K562 (cell line): Measurements from ENCODE around the gene NECTIN3. TPM values are rescaled to one million over a fixed set of nuclear protein-coding genes. Genes with fewer than 3 reads are reported as not detected.

Experiments
- ATAC-seq: fragments of 200-7000 bp; cut with Tn5 transposase; 3 replicates; pipeline ENCODE4 v1.9.1; 2020; ENCODE audit warnings: moderate library complexity
- BruUV-seq: library from RNA; stranded (reverse); fragments of 400-500 nt; replicated peaks from 2 replicates; lab custom pipeline; 2021; lab: Mats Ljungman, UMichigan
- CTCF ChIA-PET: fragments of 300-600 bp; formaldehyde crosslinking; extraction: SDS; loops from one replicate; lab custom pipeline; 2021; ENCODE audit warnings: low intra/inter-chr PET ratio; lab: Yijun Ruan, JAX
- POLR2A ChIA-PET: fragments of 300-600, 350-650 bp; sonication (Branson Sonifier 250); formaldehyde crosslinking; extraction: SDS; loops from one replicate; lab custom pipeline; 2021; ENCODE audit warnings: antibody characterized with exemption, inconsistent platforms; lab: Yijun Ruan, JAX
- DNase-seq, 4 experiments: peaks; one replicate each; pipeline versions ENCODE4 v3.0.0 to v3.0.0-alpha.2; 2011 to 2018; ENCODE audit warnings: low spot score in 3 of 4, mixed read lengths in 3 of 4; ENCODE audit errors: extremely low read depth in 1 of 4
- FAIRE-seq: peaks from 2 replicates; lab custom pipeline; 2011; peaks lifted over from hg19 to GRCh38; lab: Jason Lieb, UNC
- H2AFZ ChIP-seq: 2 replicates; pipeline ENCODE4 v1.6.0; 2011; ENCODE audit warnings: low read depth, low read length, control low read depth, inconsistent platforms
- H3K27ac ChIP-seq: fragments of 200-600 bp; 3 replicates; pipeline ENCODE4 v1.8.0; 2011; ENCODE audit warnings: low read depth, mild to moderate bottlenecking, control low read depth, inconsistent platforms, low read length, moderate library complexity, mixed read lengths; ENCODE audit errors: extremely low read depth
- H3K27me3 ChIP-seq, 2 experiments: fragments of 300-600 bp in 1 of 2; 2 replicates in 1 of 2; 3 replicates in 1 of 2; pipeline versions ENCODE4 v1.6.0 to v1.8.0; 2011; ENCODE audit warnings: inconsistent platforms in 2 of 2, low read length in 2 of 2, mild to moderate bottlenecking in 1 of 2, mixed read lengths in 1 of 2, moderate library complexity in 1 of 2; ENCODE audit not compliant: control insufficient read depth in 2 of 2, insufficient read depth in 2 of 2
- H3K36me3 ChIP-seq: fragments of 300-600 bp; 3 replicates; pipeline ENCODE4 v1.8.0; 2011; ENCODE audit warnings: mild to moderate bottlenecking, low read length, inconsistent platforms; ENCODE audit not compliant: control insufficient read depth, insufficient read depth
- H3K4me1 ChIP-seq, 2 experiments: fragments of 200-600 bp in 1 of 2; replicated peaks in 1 of 2; 2 replicates in 1 of 2; 3 replicates in 1 of 2; pipeline versions ENCODE4 v1.5.1 to v1.8.0; 2011; ENCODE audit warnings: inconsistent platforms in 2 of 2, low read length in 2 of 2, mild to moderate bottlenecking in 1 of 2, mixed read lengths in 1 of 2, moderate library complexity in 1 of 2; ENCODE audit not compliant: control insufficient read depth in 2 of 2, insufficient read depth in 2 of 2
- H3K4me2 ChIP-seq: 2 replicates; pipeline ENCODE4 v1.6.1; 2011; ENCODE audit warnings: low read length, control low read depth, inconsistent platforms, mixed read lengths; ENCODE audit not compliant: insufficient read depth
- H3K4me3 ChIP-seq: fragments of 200-600 bp; sonication (generic), shearing (Covaris generic); 2 replicates; pipeline ENCODE4 v1.5.1; 2016; ENCODE audit warnings: control low read depth, inconsistent platforms
- H3K79me2 ChIP-seq: fragments of 200-600 bp; 3 replicates; pipeline ENCODE4 v1.8.0; 2011; ENCODE audit warnings: low read length, inconsistent platforms; ENCODE audit not compliant: control insufficient read depth, insufficient read depth
- H3K9ac ChIP-seq, 2 experiments: 2 replicates each; pipeline versions ENCODE4 v1.6.0 to v1.6.1; 2011; ENCODE audit warnings: low read depth in 2 of 2, low read length in 2 of 2, control low read depth in 1 of 2, inconsistent platforms in 1 of 2, mild to moderate bottlenecking in 1 of 2, mixed read lengths in 1 of 2; ENCODE audit not compliant: insufficient read depth in 1 of 2
- H3K9me1 ChIP-seq: one replicate; pipeline ENCODE4 v1.6.0; 2011; ENCODE audit warnings: inconsistent platforms, mild to moderate bottlenecking, low read length, moderate library complexity; ENCODE audit not compliant: control insufficient read depth, insufficient read depth
- H3K9me3 ChIP-seq: replicated peaks from 2 replicates; pipeline ENCODE4 v1.5.1; 2011; ENCODE audit warnings: low read depth, low read length, inconsistent platforms; ENCODE audit not compliant: control insufficient read depth, insufficient read depth
- H4K20me1 ChIP-seq: replicated peaks from 2 replicates; pipeline ENCODE4 v1.6.1; 2011; ENCODE audit warnings: low read length, inconsistent platforms, mixed read lengths; ENCODE audit not compliant: control insufficient read depth, insufficient read depth
- CBFA2T3 ChIP-seq: fragments of 450-650 bp; IDR thresholded peaks from 2 replicates; pipeline ENCODE4 v1.6.1; 2017
- ETS2 ChIP-seq: IDR thresholded peaks from 2 replicates; pipeline ENCODE4 v1.6.1; 2016; ENCODE audit warnings: borderline replicate concordance, missing genetic modification characterization, mild to moderate bottlenecking, moderate library complexity, missing compliant biosample characterization; ENCODE audit not compliant: poor library complexity, severe bottlenecking
- FIP1L1 ChIP-seq: fragments of 200-400 bp; formaldehyde crosslinking; IDR thresholded peaks from 2 replicates; pipeline ENCODE4 v1.6.1; 2018; ENCODE audit warnings: mild to moderate bottlenecking, low read depth, low read length; ENCODE audit not compliant: poor library complexity, severe bottlenecking
- MTA3 ChIP-seq: fragments of 450-650 bp; formaldehyde crosslinking; IDR thresholded peaks from 2 replicates; pipeline ENCODE4 v1.6.1; 2017; ENCODE audit warnings: mild to moderate bottlenecking, borderline replicate concordance
- POLR2H ChIP-seq: IDR thresholded peaks from 2 replicates; pipeline ENCODE4 v1.6.1; 2016; ENCODE audit warnings: missing genetic modification characterization, low read depth, mild to moderate bottlenecking, control low read depth, missing compliant biosample characterization, moderate library complexity
- RUNX1 ChIP-seq: sonication (generic); IDR thresholded peaks from 2 replicates; pipeline ENCODE4 v1.6.1; 2016; ENCODE audit warnings: antibody characterized with exemption, low read depth
- STAG1 ChIP-seq: sonication (generic); formaldehyde crosslinking; IDR thresholded peaks from 2 replicates; pipeline ENCODE4 v1.5.0; 2020; ENCODE audit warnings: missing genetic modification reagents, borderline replicate concordance
- TRIM28 ChIP-seq: fragments of 450-650 bp; IDR thresholded peaks from 2 replicates; pipeline ENCODE4 v1.6.1; 2017
- ZBTB7A ChIP-seq: IDR thresholded peaks from 2 replicates; pipeline ENCODE4 v1.6.1; 2011; ENCODE audit warnings: low read depth, mild to moderate bottlenecking, low read length, moderate library complexity, borderline replicate concordance; ENCODE audit not compliant: control insufficient read depth
- ZNF140 ChIP-seq: fragments of 250-450 bp; sonication (Bioruptor Pico); IDR thresholded peaks from 2 replicates; pipeline ENCODE4 v1.8.0; 2021; ENCODE audit warnings: moderate library complexity, mild to moderate bottlenecking, inconsistent platforms
- ZNF224 ChIP-seq: sonication (generic); formaldehyde crosslinking; IDR thresholded peaks from 2 replicates; pipeline ENCODE4 v1.8.0; 2022; ENCODE audit warnings: mild to moderate bottlenecking, missing genetic modification reagents
- ZNF253 ChIP-seq: fragments of 250-450 bp; sonication (Bioruptor Pico); conservative IDR thresholded peaks from 2 replicates; pipeline ENCODE4 v1.6.1; 2021; ENCODE audit warnings: mild to moderate bottlenecking
- WGBS: fragments of 100-300 bp; shearing (Covaris generic); methylation state at CpG from one replicate; pipeline ENCODE4 v1.1.6; 2016; ENCODE audit warnings: low coverage, mixed read lengths; ENCODE audit not compliant: insufficient coverage; ENCODE audit errors: missing lambda C conversion rate; 5-methylcytosine and 5-hydroxymethylcytosine counted together
- in situ Hi-C: fragments of 300-500 bp; cut with MboI; formaldehyde crosslinking; loops from 4 replicates; pipeline ENCODE4 v1.15.0; 2018; ENCODE audit warnings: inconsistent platforms, mixed read lengths
- intact Hi-C: fragments of 100-400 bp; cut with micrococcal nuclease; formaldehyde crosslinking; loops from 2 replicates; pipeline ENCODE4 v1.14.2; 2022
- polyA plus RNA-seq, 8 experiments: library from polyadenylated mRNA; depleted of rRNA in 4 of 8; stranded (reverse) in 5 of 8; unstranded in 3 of 8; fragments of >200 nt; fragmentation: Nextera tagmentation in 2 of 8; fragmentation: Illumina TruSeq in 1 of 8; extraction: Ambion mirVana in 2 of 8; extraction: Trizol in 1 of 8; gene quantifications; 2 replicates each; pipeline versions ENCODE4 v1.2.1 to v1.2.3, GENCODE V29; 2011 to 2014; ENCODE audit warnings: inconsistent platforms in 1 of 8, missing spikeins in 1 of 8
- total RNA-seq, 7 experiments: library from RNA; depleted of rRNA in 6 of 7; stranded (reverse); fragments of >200 nt in 6 of 7; fragmentation: Illumina TruSeq in 2 of 7; extraction: Trizol in 2 of 7; gene quantifications; 2 replicates each; pipeline versions ENCODE4 v1.2.1 to v1.2.3, GENCODE V29; 2011 to 2021; ENCODE audit warnings: low replicate concordance in 1 of 7
- TF ChIP-seq, protein P1 (sequence below): fragments of 450-650 bp; formaldehyde crosslinking; IDR thresholded peaks from 2 replicates; pipeline ENCODE4 v1.4.0; 2022; ENCODE audit warnings: missing genetic modification characterization
- TF ChIP-seq, protein P2 (sequence below), 2 experiments: IDR thresholded peaks; 2 replicates each; pipeline ENCODE4 v1.6.1; 2011; ENCODE audit warnings: borderline replicate concordance in 1 of 2, control low read depth in 1 of 2, low read depth in 1 of 2, low read length in 1 of 2, mild to moderate bottlenecking in 1 of 2, mixed read lengths in 1 of 2, moderate library complexity in 1 of 2; ENCODE audit not compliant: insufficient read depth in 1 of 2, insufficient read length in 1 of 2, poor library complexity in 1 of 2, severe bottlenecking in 1 of 2; ENCODE audit errors: extremely low read depth in 1 of 2
- TF ChIP-seq, protein P3 (sequence below): fragments of 450-650 bp; formaldehyde crosslinking; IDR thresholded peaks from 2 replicates; pipeline ENCODE4 v1.4.0; 2020; ENCODE audit warnings: mild to moderate bottlenecking
- TF ChIP-seq, protein P4 (sequence below): fragments of 450-650 bp; IDR thresholded peaks from 2 replicates; pipeline ENCODE4 v1.6.1; 2014; ENCODE audit warnings: low read depth, mild to moderate bottlenecking, moderate library complexity, borderline replicate concordance

Gene NECTIN3
- total and polyA plus RNA-seq, 9 of the 15 experiments (the other 6 are each of a cell fraction or from before 2014, with no cell fraction given): 0.16 TPM; not detected in 8

DNA sequence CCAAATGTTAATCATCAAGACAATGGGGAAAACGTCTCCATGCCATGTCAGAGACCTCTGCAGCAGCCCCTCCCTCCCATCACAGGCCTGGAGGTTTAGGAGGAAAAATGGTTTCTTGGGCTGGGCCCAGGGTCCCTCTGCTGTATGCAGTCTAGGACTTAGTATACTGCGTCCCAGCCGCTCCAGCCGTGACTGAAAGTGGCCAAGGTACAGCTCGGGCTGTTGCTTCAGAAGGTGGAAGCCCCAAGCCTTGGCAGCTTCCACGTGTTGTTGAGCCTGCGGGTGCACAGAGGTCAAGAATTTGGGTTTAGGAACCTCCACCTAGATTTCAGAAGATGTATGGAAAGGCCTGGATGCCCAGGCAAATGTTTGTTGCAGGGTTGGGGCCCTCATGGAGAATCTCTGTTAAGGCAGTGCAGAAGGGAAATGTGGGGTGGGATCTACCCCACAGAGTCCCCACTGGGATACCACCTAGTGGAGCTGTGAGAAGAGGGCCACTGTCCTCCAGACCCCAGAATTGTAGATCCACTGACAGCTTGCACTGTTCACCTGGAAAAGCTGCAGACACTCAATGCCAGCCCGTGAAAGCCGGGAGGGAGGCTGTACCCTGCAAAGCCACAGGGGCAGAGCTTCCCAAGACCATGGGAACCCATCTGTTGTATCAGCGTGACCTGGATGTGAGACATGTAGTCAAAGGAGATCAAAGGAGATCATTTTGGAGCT is 25.0 kb downstream of the NECTIN3 start (continued):
- no peak for TF ChIP-seq RUNX1
- TF ChIP-seq, protein P1, sequence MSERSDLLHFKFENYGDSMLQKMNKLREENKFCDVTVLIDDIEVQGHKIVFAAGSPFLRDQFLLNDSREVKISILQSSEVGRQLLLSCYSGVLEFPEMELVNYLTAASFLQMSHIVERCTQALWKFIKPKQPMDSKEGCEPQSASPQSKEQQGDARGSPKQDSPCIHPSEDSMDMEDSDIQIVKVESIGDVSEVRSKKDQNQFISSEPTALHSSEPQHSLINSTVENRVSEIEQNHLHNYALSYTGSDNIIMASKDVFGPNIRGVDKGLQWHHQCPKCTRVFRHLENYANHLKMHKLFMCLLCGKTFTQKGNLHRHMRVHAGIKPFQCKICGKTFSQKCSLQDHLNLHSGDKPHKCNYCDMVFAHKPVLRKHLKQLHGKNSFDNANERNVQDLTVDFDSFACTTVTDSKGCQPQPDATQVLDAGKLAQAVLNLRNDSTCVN (CRISPR knock-in tag): no peak
- TF ChIP-seq FIP1L1: no peak

DNA sequence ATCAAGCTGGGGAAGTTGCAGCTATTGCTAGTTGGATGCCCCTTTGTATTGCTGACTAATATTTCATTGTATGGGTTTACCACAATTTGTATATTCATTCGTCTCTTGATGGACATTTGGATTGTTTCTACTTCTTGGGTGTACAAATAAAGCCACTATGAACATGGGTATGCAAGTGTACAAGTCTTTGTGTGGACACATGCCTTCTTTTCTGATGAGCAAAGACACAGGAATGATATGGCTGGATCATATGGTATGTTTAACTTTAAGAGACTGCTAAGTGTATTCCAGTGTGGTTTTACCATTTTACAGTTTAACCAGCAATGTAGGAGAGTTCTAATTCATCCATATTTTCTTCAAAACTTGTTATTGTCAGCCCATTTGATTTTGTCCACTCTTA is 32.2 kb downstream of the NECTIN3 start:
- DNase-seq: no peak
- Histone ChIP-seq H3K4me1 (no peaks in the 10 kb centered on the region), H3K27me3 (no peaks in the 10 kb centered on the region), H3K27ac (no peak overlapping the region), H3K4me3 (no peak overlapping the region), H3K9ac (no peak overlapping the region), H3K4me2 (no peak overlapping the region), H3K9me3 (no peaks in the 10 kb centered on the region), H3K79me2 (no peaks in the 10 kb centered on the region), H4K20me1 (no peaks in the 10 kb centered on the region), H3K9me1 (no peaks in the 10 kb centered on the region), H3K36me3 (no peaks in the 10 kb centered on the region), H2AFZ (no peak overlapping the region)
- BruUV-seq: no TSS peak
- in situ Hi-C loops (no loop called here), intact Hi-C loops (no loop called here)
- ATAC-seq: no peak
- CTCF ChIA-PET: no interaction called here
- 0% methylated on average over 1 of the region's 1 CpG for WGBS
- POLR2A ChIA-PET: no interaction called here
- no peak for FAIRE-seq
- TF ChIP-seq, protein P2, sequence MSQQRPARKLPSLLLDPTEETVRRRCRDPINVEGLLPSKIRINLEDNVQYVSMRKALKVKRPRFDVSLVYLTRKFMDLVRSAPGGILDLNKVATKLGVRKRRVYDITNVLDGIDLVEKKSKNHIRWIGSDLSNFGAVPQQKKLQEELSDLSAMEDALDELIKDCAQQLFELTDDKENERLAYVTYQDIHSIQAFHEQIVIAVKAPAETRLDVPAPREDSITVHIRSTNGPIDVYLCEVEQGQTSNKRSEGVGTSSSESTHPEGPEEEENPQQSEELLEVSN (IDR thresholded peaks at IDR 0.05; ENCODE audit: borderline replicate concordance in 1 of 2, extremely low read depth in 1 of 2, insufficient read depth in 1 of 2, insufficient read length in 1 of 2, low read depth in 1 of 2, low read length in 1 of 2, poor library complexity in 1 of 2, severe bottlenecking in 1 of 2): no peak
- TF ChIP-seq STAG1 (CRISPR knock-in tag) (no peak), ETS2 (tag) (no peak), ZNF140 (no peak), ZBTB7A (no peak), ZNF253 (CRISPR knock-in tag) (no peak), MTA3 (no peak), ZNF224 (CRISPR knock-in tag) (no peak), CBFA2T3 (no peak), TRIM28 (no peak), POLR2H (tag) (no peak)
- TF ChIP-seq, protein P3, sequence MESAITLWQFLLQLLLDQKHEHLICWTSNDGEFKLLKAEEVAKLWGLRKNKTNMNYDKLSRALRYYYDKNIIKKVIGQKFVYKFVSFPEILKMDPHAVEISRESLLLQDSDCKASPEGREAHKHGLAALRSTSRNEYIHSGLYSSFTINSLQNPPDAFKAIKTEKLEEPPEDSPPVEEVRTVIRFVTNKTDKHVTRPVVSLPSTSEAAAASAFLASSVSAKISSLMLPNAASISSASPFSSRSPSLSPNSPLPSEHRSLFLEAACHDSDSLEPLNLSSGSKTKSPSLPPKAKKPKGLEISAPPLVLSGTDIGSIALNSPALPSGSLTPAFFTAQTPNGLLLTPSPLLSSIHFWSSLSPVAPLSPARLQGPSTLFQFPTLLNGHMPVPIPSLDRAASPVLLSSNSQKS: no peak
- TF ChIP-seq, protein P4, sequence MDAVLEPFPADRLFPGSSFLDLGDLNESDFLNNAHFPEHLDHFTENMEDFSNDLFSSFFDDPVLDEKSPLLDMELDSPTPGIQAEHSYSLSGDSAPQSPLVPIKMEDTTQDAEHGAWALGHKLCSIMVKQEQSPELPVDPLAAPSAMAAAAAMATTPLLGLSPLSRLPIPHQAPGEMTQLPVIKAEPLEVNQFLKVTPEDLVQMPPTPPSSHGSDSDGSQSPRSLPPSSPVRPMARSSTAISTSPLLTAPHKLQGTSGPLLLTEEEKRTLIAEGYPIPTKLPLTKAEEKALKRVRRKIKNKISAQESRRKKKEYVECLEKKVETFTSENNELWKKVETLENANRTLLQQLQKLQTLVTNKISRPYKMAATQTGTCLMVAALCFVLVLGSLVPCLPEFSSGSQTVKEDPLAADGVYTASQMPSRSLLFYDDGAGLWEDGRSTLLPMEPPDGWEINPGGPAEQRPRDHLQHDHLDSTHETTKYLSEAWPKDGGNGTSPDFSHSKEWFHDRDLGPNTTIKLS: no peak
